Breast epithelium (tissue), 4 donors: ENCODE measurements around the gene PAPPA. TPM values are rescaled to one million over a fixed set of nuclear protein-coding genes. Genes with fewer than 3 reads are reported as not detected.

ENCODE experiments used
- DNase-seq, 2 donors: peaks; one replicate each; pipeline ENCODE4 v3.0.0-alpha.2; 2019; ENCODE audit warnings: low spot score in 2 of 2
- H3K27ac ChIP-seq, 2 donors: fragments of 200-600 bp; sonication (generic) in 1 of 2; one replicate each; pipeline ENCODE4 v1.5.1; 2016 to 2019; ENCODE audit warnings: mild to moderate bottlenecking in 1 of 2
- H3K27me3 ChIP-seq, 2 donors: fragments of 200-600 bp; sonication (generic) in 1 of 2; one replicate each; pipeline versions ENCODE4 v1.5.1 to v1.6.0; 2017 to 2019; ENCODE audit warnings: control low read depth in 1 of 2, mild to moderate bottlenecking in 1 of 2
- H3K36me3 ChIP-seq: fragments of 200-600 bp; one replicate; pipeline ENCODE4 v1.5.1; 2019
- H3K4me1 ChIP-seq, 2 donors: fragments of 200-600 bp; sonication (generic); one replicate each; pipeline ENCODE4 v1.5.1; 2016 to 2019; ENCODE audit warnings: control low read depth in 1 of 2
- H3K4me3 ChIP-seq, 3 donors: fragments of 200-600 bp; sonication (generic); 1 replicate in 2 of 3; 2 replicates in 1 of 3; pipeline ENCODE4 v1.5.1; 2016 to 2019; ENCODE audit warnings: mild to moderate bottlenecking in 3 of 3, moderate library complexity in 2 of 3
- H3K9me3 ChIP-seq, 2 donors: fragments of 200-600 bp; sonication (generic) in 1 of 2; one replicate each; pipeline ENCODE4 v1.5.1; 2016 to 2019; ENCODE audit warnings: control low read depth in 1 of 2
- CTCF ChIP-seq, 3 donors: fragments of 450-650 bp; IDR thresholded peaks; one replicate each; pipeline ENCODE4 v1.5.1; 2016 to 2017; ENCODE audit warnings: antibody characterized with exemption in 3 of 3, mild to moderate bottlenecking in 3 of 3, moderate library complexity in 3 of 3
- POLR2A ChIP-seq: fragments of 450-650 bp; IDR thresholded peaks from one replicate; pipeline ENCODE4 v1.6.1; 2016; ENCODE audit warnings: antibody characterized with exemption, mild to moderate bottlenecking, moderate library complexity
- POLR2AphosphoS5 ChIP-seq, 3 donors: sonication (generic); formaldehyde crosslinking; IDR thresholded peaks; one replicate each; pipeline ENCODE4 v1.6.1; 2017; ENCODE audit warnings: antibody characterized with exemption in 3 of 3
- intact Hi-C: fragments of 100-400 bp; cut with DNase I; formaldehyde crosslinking; loops from one replicate; pipeline ENCODE4 v1.15.1; 2023; ENCODE audit warnings: low total_unique reads
- total RNA-seq, 3 donors: library from RNA; depleted of rRNA; stranded (reverse); fragments of >200 nt; gene quantifications; one replicate each; pipeline ENCODE4 v1.1.0, GENCODE V29; 2016

PAPPA gene
- total RNA-seq, 3 donors from 2014 or later, result 2.6 to 3.4 (median 3.4) TPM

- intact Hi-C loops, result no loop called here
- no peaks in the 10 kb centered on the region for H3K4me1 ChIP-seq
These were observed 83.9 kb downstream of the PAPPA start for GRCh38 chr9:116237456-116237855.

GRCh38 chr9:116238225-116238624 lies 84.6 kb downstream of the PAPPA start:
- intact Hi-C loops, result no loop called here
- no peak for DNase-seq
- no peak overlapping the region for H3K4me3 ChIP-seq
- no peak for TF ChIP-seq POLR2AphosphoS5 (IDR thresholded peaks at IDR 0.05)
- TF ChIP-seq POLR2A, result no peak
- no peak for TF ChIP-seq CTCF (IDR thresholded peaks at IDR 0.05)
- no peaks in the 10 kb centered on the region for H3K27me3 ChIP-seq
- H3K9me3 ChIP-seq, result no peaks in the 10 kb centered on the region
- no peak overlapping the region for H3K27ac ChIP-seq
- H3K4me1 ChIP-seq, result no peaks in the 10 kb centered on the region
- no peaks in the 10 kb centered on the region for H3K36me3 ChIP-seq

More at GRCh38 chr9:116237456-116237855, 83.9 kb downstream of the PAPPA start:
- Histone ChIP-seq H3K36me3 (no peaks in the 10 kb centered on the region), H3K9me3 (no peaks in the 10 kb centered on the region), H3K4me3 (no peak overlapping the region), H3K27ac (no peak overlapping the region), H3K27me3 (no peaks in the 10 kb centered on the region)
- no peak for DNase-seq
- TF ChIP-seq POLR2AphosphoS5 (IDR thresholded peaks at IDR 0.05), result no peak
- TF ChIP-seq CTCF (IDR thresholded peaks at IDR 0.05), result no peak
- no peak for TF ChIP-seq POLR2A

GRCh38 chr9:116238776-116239340 lies 85.3 kb downstream of the PAPPA start:
- H3K4me3 ChIP-seq, result no peak overlapping the region
- DNase-seq, result no peak
- no peaks in the 10 kb centered on the region for H3K9me3 ChIP-seq
- H3K27ac ChIP-seq, result no peak overlapping the region
- no peaks in the 10 kb centered on the region for H3K4me1 ChIP-seq
- intact Hi-C loops, result no loop called here
- H3K27me3 ChIP-seq, result no peaks in the 10 kb centered on the region
- TF ChIP-seq CTCF (IDR thresholded peaks at IDR 0.05) (no peak), POLR2AphosphoS5 (IDR thresholded peaks at IDR 0.05) (no peak), POLR2A (no peak)
- no peaks in the 10 kb centered on the region for H3K36me3 ChIP-seq

GRCh38 chr9:116243708-116244107 lies 90.1 kb downstream of the PAPPA start:
- Histone ChIP-seq H3K4me1 (no peaks in the 10 kb centered on the region), H3K27ac (no peak overlapping the region), H3K36me3 (no peaks in the 10 kb centered on the region), H3K4me3 (no peak overlapping the region), H3K27me3 (no peaks in the 10 kb centered on the region), H3K9me3 (no peaks in the 10 kb centered on the region)
- no peak for DNase-seq
- TF ChIP-seq POLR2A, result no peak
- TF ChIP-seq CTCF (IDR thresholded peaks at IDR 0.05), result no peak
- no peak for TF ChIP-seq POLR2AphosphoS5 (IDR thresholded peaks at IDR 0.05)
- intact Hi-C loops, result no loop called here

DNA sequence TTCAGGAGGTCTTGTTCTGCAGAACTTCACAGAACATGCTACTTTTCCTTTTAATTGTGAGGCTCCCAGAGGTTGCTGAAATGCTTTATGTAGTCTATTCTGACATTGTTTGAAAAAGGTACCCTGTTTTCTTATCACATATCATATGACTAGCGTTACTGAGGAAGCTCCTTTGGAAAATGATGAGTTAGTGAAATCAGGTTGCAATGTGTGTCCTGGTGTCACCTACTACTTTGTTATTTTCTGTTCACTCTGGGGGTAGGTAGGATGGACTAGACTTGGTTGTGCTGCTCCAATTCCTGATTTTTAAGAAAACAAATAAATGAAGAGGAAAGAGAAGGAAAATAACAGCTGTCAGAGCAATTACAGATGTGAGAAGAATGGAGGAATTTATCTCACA lies 93.7 kb downstream of the PAPPA start:
- no peak for TF ChIP-seq POLR2AphosphoS5 (IDR thresholded peaks at IDR 0.05)
- no peak for TF ChIP-seq CTCF (IDR thresholded peaks at IDR 0.05)
- no peak for TF ChIP-seq POLR2A
- intact Hi-C loops, result no loop called here

More for the DNA sequence above, 93.7 kb downstream of the PAPPA start:
- H3K9me3 ChIP-seq, result no peaks in the 10 kb centered on the region
- H3K4me1 ChIP-seq, result no peaks in the 10 kb centered on the region
- no peaks in the 10 kb centered on the region for H3K36me3 ChIP-seq
- no peak for DNase-seq
- no peaks in the 10 kb centered on the region for H3K27me3 ChIP-seq
- no peak overlapping the region for H3K4me3 ChIP-seq
- H3K27ac ChIP-seq, result no peak overlapping the region
